HG02852 (cell line): ENCODE measurements around the gene LORICRIN.
"Not testable (repeated sequence)": the region's sequence is repeated elsewhere in the genome, so short reads cannot be mapped to it uniquely, and the experiment has no call there.

ENCODE experiments used
- ATAC-seq: cut with Tn5 transposase; IDR thresholded peaks from one replicate; pipeline ENCODE4 v1.9.1; 2021; ENCODE audit warnings: mild to moderate bottlenecking, moderate library complexity; ENCODE audit not compliant: unreplicated experiment

Gene LORICRIN, protein sequence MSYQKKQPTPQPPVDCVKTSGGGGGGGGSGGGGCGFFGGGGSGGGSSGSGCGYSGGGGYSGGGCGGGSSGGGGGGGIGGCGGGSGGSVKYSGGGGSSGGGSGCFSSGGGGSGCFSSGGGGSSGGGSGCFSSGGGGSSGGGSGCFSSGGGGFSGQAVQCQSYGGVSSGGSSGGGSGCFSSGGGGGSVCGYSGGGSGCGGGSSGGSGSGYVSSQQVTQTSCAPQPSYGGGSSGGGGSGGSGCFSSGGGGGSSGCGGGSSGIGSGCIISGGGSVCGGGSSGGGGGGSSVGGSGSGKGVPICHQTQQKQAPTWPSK

DNA sequence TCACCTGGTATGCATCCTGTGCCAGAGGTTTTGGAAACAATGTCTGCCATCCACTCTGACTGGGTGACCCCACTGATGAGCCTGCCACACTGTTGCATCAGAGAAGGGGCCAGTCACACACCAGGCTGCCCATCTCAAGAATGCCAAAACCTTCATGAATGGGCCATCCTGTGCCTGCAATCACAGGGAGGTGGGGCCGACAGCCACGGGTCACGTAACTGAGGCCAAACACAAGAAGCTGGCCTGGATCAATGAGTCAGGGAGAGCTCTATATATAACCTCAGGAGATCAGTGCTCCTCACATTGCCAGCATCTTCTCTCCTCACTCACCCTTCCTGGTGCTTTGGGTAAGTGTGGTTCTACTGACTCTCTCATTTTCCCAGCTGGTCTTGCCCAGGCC, at the start of gene LORICRIN:
Gene LORICRIN, plus strand, starts transcription at position 301 of the 400 bp plus-strand sequence. CDS start 1,263 bp downstream, outside the sequence.
- no peak for ATAC-seq

DNA sequence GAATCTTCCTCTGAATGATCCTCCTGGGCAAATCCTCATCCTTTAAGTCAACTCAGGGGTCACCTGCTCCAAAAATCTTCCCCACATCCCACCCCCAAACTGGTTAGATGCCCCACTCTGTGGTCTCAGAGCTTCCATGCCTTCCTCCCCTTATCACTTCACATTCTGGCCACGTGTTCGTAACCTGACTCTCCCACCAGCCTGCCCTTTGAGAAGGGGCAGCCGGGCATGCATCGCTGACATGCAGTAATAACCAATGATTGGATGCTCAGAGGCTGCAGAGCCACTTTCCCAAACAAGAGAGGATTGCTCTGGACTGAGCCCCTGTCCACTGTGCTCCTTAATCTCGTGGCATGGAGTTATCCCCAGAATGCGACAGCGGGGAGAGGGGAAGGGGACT, 49.3 kb upstream of the LORICRIN start:
- ATAC-seq = no peak

DNA sequence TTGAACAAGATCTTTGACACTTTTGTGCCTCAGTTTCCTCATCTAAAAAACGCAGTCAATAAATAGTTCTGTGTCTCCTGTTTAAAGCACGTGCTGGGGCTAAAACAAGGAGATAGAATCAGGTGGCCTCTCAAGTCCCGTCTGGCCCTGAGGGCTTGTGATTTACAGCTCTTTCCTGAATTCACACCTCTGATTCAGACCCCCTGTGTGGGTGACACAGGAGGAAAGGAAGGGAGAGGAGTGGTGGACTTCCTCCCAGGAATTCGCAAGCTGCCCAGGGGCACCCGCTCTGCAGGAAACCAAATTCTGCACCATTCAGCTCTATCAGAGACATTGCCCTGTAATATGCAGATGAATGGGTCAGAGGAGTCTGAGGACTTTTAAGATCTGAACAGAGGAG, 47.3 kb upstream of the LORICRIN start:
- no peak for ATAC-seq

DNA sequence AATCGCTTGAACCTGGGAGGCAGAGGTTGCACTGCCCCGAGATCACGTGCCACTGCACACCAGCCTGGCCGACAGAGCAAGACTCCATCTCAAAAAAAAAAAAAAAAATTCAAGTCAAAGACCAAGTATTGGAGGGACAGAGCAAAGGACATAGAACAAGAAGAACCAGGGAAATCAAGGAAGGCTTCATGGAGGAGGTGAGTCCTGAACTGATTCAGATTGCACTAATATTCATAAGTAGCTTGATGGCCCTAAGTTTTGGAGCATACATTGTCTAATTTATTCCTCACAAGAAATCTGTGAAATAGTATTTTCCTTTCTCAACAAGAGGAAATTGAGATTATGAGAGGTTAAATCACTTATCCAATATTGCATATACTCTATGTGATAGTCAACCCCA, 46.0 kb upstream of the LORICRIN start:
- ATAC-seq = no peak

DNA sequence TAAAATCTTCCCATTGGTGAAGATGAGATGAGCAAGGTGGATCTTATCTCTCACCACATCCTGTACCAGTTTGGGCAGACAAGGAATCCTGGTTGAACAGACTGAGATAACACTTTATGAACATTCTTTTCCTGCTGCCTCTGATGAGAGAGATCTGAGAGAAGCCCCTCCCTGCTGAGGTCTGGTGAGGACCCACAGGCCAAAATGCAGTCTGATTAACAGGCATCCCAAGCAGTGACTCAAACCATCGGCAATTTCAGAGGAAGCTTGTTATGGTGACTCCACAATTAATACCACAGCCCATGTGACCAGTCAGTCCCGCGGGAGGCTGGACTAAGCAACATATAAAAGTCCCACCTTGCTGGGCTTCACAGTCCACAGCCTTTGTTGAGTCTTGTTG, 42.3 kb upstream of the LORICRIN start, which contains the start of gene PRR9:
Gene PRR9, plus strand, starts transcription at position 373 of the 400 bp plus-strand sequence. CDS start 561 bp downstream, outside the sequence.
- ATAC-seq = no peak

DNA sequence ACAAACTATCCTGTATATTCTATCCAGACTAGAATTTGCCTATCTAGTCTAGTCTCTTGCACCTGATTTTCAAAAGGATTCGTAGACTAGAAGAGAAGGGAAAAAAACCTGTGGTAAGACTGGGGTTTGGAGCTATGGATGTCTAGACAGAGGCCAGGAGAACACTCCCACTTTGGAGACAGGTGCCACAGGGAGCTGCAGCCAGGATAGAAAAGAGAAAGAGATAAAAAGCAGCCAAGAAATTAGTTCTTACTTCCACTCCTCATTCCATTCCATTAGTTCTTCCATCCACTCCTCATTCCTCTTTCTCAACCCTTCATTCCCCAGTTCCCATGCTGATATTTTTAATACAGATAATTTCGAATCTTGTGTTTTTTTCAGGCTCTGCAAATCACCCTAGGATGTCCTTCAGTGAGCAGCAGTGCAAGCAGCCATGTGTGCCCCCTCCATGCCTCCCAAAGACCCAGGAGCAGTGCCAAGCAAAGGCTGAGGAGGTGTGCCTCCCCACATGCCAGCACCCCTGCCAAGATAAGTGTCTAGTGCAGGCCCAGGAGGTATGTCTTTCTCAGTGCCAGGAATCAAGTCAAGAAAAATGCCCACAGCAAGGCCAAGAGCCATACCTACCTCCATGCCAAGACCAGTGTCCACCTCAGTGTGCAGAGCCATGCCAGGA, 41.6 kb upstream of the LORICRIN start:
- ATAC-seq = no peak

DNA sequence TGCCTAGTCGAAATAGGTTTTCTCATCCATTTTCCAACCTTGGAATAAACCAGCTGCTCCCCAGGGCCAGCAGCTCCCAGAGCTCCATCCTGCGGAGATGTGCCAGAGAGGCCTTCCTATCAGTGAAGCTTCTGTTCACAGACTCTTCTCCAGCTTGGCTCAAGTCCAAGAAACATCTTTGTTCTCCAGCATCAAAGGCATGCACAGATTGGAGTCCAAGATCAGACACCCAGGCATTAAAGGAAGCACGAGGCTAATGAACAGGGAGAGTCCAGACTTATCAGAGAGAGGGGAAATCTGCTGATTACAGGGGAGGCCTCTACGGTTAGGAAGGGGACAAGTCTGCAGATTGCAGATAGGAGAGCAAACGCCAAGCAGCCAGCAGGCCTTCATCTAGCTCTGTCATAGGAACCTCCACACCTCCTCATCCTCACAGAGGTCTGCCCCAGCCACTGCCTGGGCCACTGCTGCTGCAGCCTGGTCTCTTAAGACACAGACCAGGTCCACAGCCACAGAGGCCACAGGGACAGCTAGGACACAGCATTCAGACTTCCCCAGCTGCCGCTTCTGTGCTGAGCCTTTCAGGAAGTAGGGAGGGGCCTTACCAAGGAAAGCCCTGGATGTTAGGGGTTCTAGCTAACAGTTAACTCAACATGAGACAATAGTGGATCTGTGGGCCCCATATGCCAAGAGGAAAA, 38.7 kb upstream of the LORICRIN start:
- ATAC-seq = no peak

DNA sequence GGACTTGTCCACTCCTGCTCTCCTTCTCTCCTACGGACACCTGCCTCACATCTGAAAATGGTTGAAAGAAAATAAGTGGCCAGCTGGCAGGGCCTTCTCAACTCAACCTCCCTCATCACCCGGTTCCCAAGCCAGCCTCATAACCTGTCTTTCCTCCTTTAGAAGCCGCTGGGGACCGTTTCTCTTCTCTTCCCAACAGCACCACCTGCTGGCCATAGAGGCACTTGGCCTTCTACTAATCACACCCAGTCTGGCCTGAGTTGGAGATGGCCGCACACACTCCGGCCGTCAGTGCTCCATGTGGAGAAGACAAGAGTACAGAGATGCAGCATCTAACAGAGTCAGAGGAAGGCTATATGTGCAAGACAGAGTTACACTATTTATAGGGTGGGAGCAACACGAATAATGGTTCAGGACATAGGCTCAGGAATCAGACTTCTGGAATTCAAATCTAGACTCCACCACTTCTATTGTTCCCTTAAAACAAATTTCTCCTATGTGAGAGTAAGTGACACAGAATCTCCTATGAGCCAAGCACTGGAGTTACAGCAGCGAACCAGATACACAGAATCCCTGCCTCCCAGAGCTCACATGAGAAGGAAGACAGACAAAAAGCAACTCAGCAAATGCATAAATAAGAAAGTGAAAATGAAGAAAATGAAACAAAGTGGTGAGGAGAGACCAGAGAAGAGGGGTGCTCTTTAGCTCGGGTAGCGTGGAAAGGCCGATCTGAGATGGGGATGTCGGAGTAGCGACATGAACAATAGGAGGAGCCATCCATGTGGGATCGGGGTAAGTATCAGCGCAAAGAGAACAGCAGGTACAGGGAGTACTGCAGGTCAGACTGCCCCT, 36.2 kb upstream of the LORICRIN start:
- ATAC-seq = peak; percentile 61

DNA sequence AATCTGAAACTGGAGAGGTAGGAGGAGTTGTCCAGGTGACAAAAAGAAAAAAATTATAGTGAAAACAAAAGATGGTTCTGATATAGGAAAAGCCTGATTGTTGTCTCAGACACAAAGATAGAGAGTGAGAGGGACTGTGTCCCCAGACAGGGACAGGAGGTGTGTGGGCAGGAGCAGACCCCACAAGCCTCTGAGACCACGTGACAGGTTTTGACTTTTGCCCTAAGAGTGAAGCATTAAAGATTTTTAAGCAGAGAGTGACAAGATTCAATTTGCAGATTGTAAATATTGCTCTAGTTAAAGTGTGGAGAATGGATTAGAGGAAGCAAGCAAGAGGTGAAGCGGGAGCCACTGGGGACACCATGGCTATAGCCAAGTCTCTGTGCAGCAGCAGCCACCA, 31.7 kb upstream of the LORICRIN start:
- ATAC-seq = no peak

DNA sequence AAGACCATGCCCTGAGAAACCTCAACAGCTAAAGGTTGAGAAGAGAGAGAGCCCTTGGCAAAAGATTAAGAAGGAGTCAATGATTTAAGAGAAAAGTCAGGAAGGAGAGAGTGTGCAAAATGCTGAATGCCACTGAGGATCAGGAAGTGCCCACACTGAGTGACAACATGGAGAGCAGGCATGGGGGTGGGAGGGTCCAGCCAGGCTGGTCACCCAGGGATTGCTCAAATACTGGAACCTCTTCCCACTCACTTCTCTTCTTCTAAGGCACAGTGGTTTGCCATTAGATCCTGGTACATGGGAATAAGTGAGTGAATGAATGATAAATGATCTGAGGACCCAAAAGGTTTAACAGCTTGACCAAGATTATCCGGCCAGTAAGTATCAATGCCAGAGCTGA, 31.0 kb upstream of the LORICRIN start:
- ATAC-seq = no peak

DNA sequence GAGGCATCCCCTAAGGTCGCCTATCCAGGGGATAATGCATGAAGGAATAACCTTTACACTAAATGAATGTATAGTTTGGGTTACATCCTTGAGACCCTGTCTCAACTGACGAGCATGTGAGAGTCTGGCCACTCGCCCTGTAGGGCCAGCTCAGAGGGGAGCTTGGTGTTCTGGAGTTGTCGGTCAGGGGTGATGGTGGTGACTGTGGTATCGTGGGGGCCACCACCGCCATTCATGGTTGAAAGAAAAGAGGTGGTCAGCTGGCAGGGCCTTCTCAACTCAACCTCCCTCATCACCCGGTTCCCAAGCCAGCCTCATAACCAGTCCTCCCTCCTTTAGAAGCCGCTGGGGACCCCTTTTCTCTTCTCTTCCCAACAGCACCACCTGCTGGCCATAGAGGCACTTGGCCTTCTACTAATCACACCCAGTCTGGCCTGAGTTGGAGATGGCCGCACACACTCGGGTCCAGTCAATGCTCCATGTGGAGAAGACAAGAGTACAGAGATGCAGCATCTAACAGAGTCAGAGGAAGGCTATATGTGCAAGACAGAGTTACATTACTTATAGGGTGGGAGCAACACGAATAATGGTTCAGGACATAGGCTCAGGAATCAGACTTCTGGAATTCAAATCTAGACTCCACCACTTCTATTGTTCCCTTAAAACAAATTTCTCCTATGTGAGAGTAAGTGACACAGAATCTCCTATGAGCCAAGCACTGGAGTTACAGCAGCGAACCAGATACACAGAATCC, 30.2 kb upstream of the LORICRIN start:
- not testable (repeated sequence) for ATAC-seq

DNA sequence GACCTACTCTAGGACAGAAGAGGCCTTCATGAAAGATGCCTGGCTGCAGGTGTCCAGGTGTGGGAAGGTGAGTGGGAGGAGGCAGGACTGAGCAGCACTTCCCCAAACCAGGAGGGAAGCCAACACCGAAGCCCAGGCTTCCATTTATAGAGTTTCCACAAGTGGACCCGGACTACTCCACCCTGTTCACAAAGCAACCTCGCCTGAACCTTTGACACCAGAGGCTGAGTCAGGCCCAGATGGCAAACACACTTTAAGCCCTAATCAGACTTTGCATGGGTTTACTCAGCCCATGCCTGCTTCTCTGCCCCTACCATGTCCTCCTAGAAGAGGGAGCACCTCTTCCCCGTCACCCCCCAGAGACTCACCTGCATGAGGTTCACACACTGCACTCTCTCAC, 28.1 kb upstream of the LORICRIN start:
- no peak for ATAC-seq

DNA sequence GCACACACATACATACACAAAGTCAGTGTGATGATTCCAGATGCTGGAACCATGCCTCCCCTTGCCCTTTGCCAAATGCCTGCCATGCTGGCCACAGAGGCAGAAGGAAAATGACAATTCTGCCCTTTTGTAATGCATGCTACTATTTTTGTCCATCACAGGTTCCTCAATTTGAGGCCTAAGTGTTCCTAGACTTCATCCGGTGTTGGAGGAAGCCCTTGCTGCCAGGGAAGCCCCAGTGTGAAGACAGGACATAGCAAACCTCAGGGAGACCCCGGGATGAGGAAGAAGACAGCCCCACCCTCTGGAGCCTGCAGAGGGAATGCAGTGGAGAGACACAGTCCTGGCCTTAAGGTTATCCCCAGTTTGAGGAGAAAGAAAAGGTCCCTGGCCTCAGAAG, 27.7 kb upstream of the LORICRIN start:
- ATAC-seq = no peak

DNA sequence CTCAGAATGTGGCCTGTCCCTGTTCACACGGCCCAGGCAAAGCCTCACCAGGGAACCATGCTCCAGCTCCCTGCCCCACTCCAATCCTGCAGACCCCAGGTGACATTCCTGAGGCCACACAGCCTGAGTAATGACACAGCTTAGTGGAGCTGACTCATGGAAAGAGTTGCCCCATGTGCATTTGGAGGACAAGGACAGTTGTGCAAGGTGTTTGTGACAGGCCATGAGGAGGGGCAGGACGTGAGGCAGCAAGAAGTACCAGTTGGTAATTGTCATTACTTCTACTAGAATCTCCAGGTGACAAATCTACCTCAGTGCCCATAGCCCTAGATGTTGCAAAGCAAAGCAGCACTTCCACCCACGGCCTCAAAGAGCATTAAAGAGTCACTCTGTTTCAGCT, 26.9 kb upstream of the LORICRIN start:
- ATAC-seq = no peak

DNA sequence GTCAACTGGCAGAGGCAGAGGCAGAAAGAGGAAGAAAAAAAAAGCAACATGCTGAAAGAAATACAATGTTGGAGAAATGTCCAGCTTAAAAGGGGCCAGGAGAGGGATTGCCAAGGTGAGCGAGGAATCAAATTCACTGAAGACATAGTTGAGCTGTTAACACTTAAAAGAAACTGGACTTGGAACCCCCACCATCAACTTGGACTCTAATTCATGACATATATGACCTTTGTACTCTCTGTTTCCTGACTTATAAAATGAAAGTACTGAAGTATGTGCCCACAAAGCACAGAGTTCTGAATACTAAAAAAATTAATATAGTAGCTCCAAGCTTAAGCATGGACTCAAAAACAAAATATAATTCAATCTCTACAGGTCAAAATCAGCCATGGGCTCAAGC, 26.0 kb upstream of the LORICRIN start:
- ATAC-seq = no peak

DNA sequence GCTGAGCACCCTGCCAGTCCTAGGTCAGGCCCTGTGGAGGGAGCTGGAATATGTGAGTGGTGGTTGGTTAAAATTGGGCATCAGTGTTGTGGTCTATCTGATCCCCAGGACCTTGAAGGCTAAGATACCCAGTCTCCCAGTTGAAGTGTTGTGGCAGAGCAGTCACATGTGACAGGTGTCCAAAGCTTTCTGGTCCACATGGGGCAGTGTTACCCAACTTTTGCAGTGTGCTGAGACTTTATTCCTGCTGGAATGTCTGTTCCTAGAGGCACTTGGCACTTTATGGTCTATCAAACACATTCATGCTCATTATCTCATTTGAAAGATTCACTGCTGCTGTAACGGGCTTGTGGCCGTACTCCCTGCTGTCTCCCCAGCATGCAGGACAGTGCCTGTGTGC, 21.0 kb upstream of the LORICRIN start:
- no peak for ATAC-seq

DNA sequence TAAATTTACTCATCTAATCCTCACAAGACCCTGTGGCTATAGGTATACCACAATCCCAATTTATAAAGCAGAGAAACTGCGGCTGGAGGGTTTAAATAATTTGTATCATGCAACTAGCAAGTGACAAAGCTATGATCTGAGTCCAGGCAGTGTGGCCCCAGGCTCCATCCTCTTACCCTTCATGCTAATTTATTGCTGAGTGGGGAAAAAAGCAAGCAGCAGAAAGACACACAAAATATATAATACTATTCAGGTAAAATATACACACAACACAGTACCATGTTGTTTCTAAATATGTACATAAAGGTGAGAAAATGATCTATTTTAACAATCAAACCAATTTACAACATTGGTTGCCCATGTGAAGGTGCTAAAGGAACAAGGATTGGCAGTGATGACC, 17.3 kb upstream of the LORICRIN start:
- ATAC-seq = no peak

DNA sequence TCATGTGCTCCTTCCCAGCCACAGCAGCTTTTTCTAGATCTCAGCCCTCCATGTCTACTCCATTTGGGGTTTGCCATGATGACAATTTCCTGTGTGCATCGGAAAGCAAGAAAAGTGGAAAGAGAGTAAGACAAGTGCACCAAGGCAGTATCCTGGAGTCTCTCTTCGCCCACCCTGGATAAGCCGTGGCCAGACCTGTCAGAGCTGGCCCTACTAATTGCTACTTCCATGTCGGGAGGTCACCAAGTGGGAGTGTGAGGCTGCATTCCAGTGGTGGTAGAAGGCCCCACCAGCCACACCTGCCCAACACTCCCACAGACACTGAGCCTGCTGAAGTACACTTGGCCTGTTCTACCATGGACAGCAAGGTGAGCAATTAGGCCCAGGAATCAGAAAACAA, 14.0 kb upstream of the LORICRIN start:
- ATAC-seq = no peak

DNA sequence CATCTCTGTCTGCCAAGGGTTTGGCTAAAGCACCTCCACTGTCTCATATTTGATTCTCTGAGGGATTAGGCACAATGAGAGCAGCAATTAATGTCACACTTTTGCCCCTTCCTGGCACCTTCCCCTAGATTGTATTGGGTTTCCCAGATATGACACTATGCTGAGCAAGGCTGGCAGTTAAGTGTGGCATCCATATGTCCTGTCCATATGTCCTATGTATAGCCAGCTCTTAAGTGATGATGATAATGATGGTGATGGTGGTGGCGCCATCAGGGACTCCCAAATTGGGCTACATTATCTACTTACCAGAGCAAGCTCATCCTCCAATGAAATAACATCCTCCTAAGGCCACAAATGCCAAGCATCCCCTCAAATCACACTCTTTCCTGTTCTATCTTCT, 13.5 kb upstream of the LORICRIN start:
- ATAC-seq = no peak

DNA sequence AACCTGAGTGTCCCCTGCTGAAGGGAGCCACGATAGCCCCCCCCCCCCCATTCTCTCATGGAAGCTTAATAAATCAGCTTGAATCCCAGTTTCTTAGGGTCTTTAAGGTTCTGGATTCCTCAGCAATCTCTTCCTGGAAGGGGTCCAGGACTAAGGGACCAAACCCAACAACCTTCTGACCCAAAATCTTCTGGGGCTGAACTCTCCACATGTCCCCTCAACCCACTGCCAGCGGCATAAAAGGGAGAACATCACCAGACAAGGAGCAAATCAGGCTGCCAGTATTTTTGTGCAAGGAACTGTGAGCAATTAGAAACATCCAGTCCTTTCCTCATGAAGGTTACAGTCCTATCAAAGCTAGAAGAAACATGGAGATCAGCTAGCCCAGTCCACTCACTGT, 12.7 kb upstream of the LORICRIN start:
- ATAC-seq = no peak
